Prostate gland (tissue), 2 donors: Measurements from ENCODE around the gene TRIP11. TPM values are rescaled to one million over a fixed set of nuclear protein-coding genes. Genes with fewer than 3 reads are reported as not detected.

Source experiments
- DNase-seq: peaks from one replicate; pipeline ENCODE4 v3.0.0-alpha.2; 2019; ENCODE audit warnings: low spot score
- H3K27ac ChIP-seq, 2 donors: fragments of 200-600 bp; sonication (generic); 2 replicates each; pipeline ENCODE4 v1.5.1; 2017 to 2019
- H3K27me3 ChIP-seq: fragments of 200-600 bp; sonication (generic); replicated peaks from 2 replicates; pipeline ENCODE4 v1.5.1; 2019; ENCODE audit not compliant: insufficient read depth
- H3K36me3 ChIP-seq, 2 donors: fragments of 200-600 bp; sonication (generic); 1 replicate in 1 of 2; 2 replicates in 1 of 2; pipeline versions ENCODE4 v1.5.1 to v1.8.1; 2017 to 2019
- H3K4me1 ChIP-seq: fragments of 200-600 bp; sonication (generic); replicated peaks from 2 replicates; pipeline ENCODE4 v1.5.1; 2019
- H3K4me3 ChIP-seq, 2 donors: fragments of 200-600 bp; sonication (generic); 2 replicates each; pipeline ENCODE4 v1.5.1; 2017 to 2019
- H3K9me3 ChIP-seq: fragments of 200-600 bp; sonication (generic); 2 replicates; pipeline ENCODE4 v1.5.1; 2017
- POLR2A ChIP-seq: fragments of 450-650 bp; IDR thresholded peaks from one replicate; pipeline ENCODE4 v1.6.1; 2016; ENCODE audit warnings: antibody characterized with exemption, mild to moderate bottlenecking
- POLR2AphosphoS5 ChIP-seq: sonication (generic); formaldehyde crosslinking; IDR thresholded peaks from one replicate; pipeline ENCODE4 v1.6.1; 2017; ENCODE audit warnings: antibody characterized with exemption
- WGBS: methylation state at CpG from one replicate; pipeline ENCODE4 v1.1.5; 2018; 5-methylcytosine and 5-hydroxymethylcytosine counted together
- intact Hi-C: fragments of 100-400 bp; cut with DNase I; formaldehyde crosslinking; loops from one replicate; pipeline ENCODE4 v1.14.2; 2022
- total RNA-seq, 2 donors: library from RNA; depleted of rRNA; stranded (reverse); fragments of >200 nt; gene quantifications; one replicate each; pipeline ENCODE4 v1.1.0, GENCODE V29; 2016
- TF ChIP-seq, protein P1 (sequence below), 4 experiments: fragments of 200-600 bp in 2 of 4; fragments of 450-650 bp in 2 of 4; sonication (generic) in 2 of 4; IDR thresholded peaks; 1 replicate in 3 of 4; 2 replicates in 1 of 4; pipeline ENCODE4 v1.5.1; 2016 to 2019; ENCODE audit warnings: antibody characterized with exemption in 4 of 4, mild to moderate bottlenecking in 2 of 4, moderate library complexity in 2 of 4

Gene TRIP11
- total RNA-seq, 2 donors from 2014 or later, result 27.1 to 42.4 TPM

DNA sequence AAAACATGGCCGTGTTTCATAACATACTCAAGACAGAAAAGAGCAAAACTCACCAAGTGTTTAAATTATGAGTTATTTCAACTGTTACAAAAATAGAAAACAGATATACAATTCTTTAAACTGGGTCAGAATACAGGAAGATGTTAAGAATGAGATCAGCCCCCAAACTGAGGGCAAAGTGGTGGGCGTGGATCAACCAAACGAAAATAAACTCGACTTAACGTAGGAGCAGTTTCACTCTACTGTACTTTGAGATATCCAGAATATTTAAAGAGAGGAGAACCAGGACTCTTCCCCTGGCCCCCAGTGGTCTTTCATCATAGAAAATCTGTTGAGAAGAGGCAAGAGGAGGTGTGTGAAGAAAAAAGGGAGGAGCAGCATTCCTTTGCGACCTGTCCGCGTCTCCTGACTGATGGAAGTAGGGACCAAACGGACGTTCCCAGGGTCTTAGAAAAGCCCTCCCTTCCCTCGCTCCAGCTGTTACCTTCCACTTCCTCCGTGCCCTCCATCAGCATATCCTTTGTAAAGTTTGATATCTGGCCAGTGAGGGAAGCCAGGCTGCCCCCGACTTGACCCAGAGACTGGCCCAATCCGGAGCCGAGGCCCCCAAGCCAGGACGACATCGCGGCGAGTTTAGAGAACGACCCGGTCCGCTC, 668 bp downstream of the TRIP11 start:
- DNase-seq, result no peak
- Histone ChIP-seq H3K4me3 (peak overlapping the region; percentile 57 to 65), H3K36me3 (no peaks in the 10 kb centered on the region), H3K9me3 (no peaks in the 10 kb centered on the region), H3K4me1 (peaks cover 4% of the 10 kb centered on the region), H3K27me3 (no peaks in the 10 kb centered on the region), H3K27ac (peak overlapping the region; percentile 93 to 94)
- intact Hi-C loops, result loop anchor here (5.0 kb wide), 1 partner anchor 68 kb away; the partner anchor contains the start of gene ATXN3
- under 1% methylated on average over 22 of the region's 22 CpGs for WGBS
- TF ChIP-seq, protein P1, sequence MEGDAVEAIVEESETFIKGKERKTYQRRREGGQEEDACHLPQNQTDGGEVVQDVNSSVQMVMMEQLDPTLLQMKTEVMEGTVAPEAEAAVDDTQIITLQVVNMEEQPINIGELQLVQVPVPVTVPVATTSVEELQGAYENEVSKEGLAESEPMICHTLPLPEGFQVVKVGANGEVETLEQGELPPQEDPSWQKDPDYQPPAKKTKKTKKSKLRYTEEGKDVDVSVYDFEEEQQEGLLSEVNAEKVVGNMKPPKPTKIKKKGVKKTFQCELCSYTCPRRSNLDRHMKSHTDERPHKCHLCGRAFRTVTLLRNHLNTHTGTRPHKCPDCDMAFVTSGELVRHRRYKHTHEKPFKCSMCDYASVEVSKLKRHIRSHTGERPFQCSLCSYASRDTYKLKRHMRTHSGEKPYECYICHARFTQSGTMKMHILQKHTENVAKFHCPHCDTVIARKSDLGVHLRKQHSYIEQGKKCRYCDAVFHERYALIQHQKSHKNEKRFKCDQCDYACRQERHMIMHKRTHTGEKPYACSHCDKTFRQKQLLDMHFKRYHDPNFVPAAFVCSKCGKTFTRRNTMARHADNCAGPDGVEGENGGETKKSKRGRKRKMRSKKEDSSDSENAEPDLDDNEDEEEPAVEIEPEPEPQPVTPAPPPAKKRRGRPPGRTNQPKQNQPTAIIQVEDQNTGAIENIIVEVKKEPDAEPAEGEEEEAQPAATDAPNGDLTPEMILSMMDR (IDR thresholded peaks at IDR 0.05), result no peak
- TF ChIP-seq POLR2AphosphoS5, result no peak
- no peak for TF ChIP-seq POLR2A

DNA sequence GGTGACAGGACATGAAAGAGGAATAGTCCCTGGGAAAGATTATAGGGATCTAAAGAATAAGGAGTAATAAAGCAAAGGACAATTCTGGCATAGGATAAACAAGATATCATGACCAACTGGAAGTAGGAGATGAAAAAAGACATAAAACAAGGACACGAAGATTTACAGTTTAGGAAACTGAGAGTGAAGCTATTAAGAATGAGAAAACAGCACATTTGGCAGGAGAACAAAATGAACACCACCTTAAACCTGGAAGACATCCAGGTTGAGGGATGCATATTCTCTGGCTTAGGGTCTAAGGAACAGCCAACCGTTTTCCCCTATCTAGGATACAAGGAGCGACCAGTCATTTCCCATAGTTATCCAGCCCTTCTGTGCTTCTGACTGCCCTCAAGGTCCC, 1.9 kb downstream of the TRIP11 start:
- H3K4me1 ChIP-seq, result peaks cover 4% of the 10 kb centered on the region
- H3K27me3 ChIP-seq, result no peaks in the 10 kb centered on the region
- intact Hi-C loops, result loop anchor here (5.0 kb wide), 1 partner anchor 69 kb away; the partner anchor contains the start of gene ATXN3
- no peaks in the 10 kb centered on the region for H3K9me3 ChIP-seq
- TF ChIP-seq POLR2AphosphoS5, result no peak
- TF ChIP-seq POLR2A, result no peak
- TF ChIP-seq, protein P1 (IDR thresholded peaks at IDR 0.05), result no peak
- peak overlapping the region in 1 of 2 donors; percentile 65 for H3K4me3 ChIP-seq
- H3K36me3 ChIP-seq, result no peaks in the 10 kb centered on the region
- DNase-seq, result no peak
- H3K27ac ChIP-seq, result no peak overlapping the region
- WGBS, result 14% methylated on average over 3 of the region's 3 CpGs

DNA sequence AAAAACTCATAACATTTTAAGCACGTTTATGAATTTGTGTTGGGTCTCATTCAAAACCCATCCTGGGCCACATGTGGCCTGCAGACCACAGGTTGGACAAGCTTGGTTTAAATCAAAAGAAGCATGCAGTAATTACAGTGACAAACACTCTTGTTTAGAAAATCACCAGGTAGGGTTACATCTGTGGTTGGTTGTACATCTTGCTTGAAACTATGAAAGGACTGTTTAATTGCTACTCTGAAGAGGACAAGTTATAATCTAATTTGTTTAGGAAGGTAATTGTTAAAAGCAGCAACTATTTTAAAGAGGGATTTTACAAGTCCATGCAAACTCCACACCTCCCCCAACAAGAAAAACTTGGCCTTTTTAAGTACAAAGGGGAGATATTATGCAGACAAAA, 4.0 kb downstream of the TRIP11 start:
- Histone ChIP-seq H3K27me3 (no peaks in the 10 kb centered on the region), H3K4me3 (no peak overlapping the region), H3K36me3 (no peaks in the 10 kb centered on the region), H3K9me3 (no peaks in the 10 kb centered on the region), H3K27ac (no peak overlapping the region), H3K4me1 (peaks cover 4% of the 10 kb centered on the region)
- intact Hi-C loops, result loop anchor here (5.0 kb wide), 1 partner anchor 71 kb away; the partner anchor contains the start of gene ATXN3
- 16% methylated on average over 1 of the region's 1 CpG for WGBS
- TF ChIP-seq POLR2AphosphoS5 (no peak), POLR2A (no peak)
- TF ChIP-seq, protein P1 (IDR thresholded peaks at IDR 0.05), result no peak
- DNase-seq, result no peak

DNA sequence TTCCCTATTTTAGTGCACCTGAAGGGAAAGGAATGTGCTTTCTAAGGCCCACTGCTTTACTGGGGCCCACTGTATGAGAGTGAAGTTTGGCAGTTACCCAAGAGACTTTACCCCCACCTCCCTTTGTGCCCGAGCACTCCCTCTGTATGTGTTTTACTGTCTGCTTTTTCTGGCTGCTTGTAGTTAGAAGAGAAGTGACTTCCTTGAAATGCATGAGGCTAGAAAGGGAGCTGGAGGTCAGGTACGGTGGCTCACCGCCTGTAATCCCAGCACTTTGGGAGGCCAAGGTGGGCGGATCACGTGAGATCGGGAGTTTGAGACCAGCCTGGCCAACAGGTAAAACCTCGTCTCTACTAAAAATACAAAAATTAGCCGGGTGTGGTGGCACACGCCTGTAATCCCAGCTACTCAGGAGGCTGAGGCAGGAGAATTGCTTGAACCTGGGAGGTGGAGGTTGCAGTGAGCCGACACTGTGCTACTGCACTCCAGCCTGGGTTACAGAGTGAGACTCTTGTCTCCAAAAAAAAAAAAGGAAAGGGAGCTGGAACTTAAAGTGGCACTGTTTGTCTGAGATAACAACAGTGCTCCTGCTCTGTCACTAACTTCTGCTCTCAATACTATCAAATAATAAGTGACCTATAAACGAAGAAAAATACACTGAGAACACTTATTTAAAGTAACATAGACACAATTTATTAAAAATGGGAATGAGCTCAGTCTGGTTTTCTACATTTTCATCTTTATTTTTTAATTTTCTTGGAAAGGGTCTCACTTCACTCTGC, 5.8 kb downstream of the TRIP11 start:
- no peaks in the 10 kb centered on the region for H3K27me3 ChIP-seq
- TF ChIP-seq POLR2AphosphoS5, result no peak
- TF ChIP-seq, protein P1 (IDR thresholded peaks at IDR 0.05), result no peak
- TF ChIP-seq POLR2A, result no peak
- intact Hi-C loops, result no loop called here
- WGBS, result 93% methylated on average over 11 of the region's 11 CpGs
- no peak overlapping the region for H3K4me3 ChIP-seq
- no peaks in the 10 kb centered on the region for H3K36me3 ChIP-seq
- peaks cover 4% of the 10 kb centered on the region for H3K4me1 ChIP-seq
- DNase-seq, result no peak
- no peak overlapping the region for H3K27ac ChIP-seq
- H3K9me3 ChIP-seq, result no peaks in the 10 kb centered on the region
